Liver (tissue), 9 donors: Measurements from ENCODE around the gene RPA3. TPM values are rescaled to one million over a fixed set of nuclear protein-coding genes. Genes with fewer than 3 reads are reported as not detected.

Source experiments
- DNase-seq: peaks from one replicate; pipeline ENCODE4 v3.0.0-alpha.2; 2017; ENCODE audit warnings: low spot score
- H3K27ac ChIP-seq, 2 donors: one replicate each; pipeline ENCODE4 v1.7.0; 2013; ENCODE audit warnings: inconsistent platforms in 2 of 2, low read length in 2 of 2, control low read depth in 1 of 2, low read depth in 1 of 2, mild to moderate bottlenecking in 1 of 2
- H3K27me3 ChIP-seq, 4 donors: one replicate each; pipeline versions ENCODE4 v1.6.1 to v1.7.0; 2013; ENCODE audit warnings: low read length in 3 of 4, inconsistent platforms in 1 of 4, mild to moderate bottlenecking in 1 of 4, moderate library complexity in 1 of 4; ENCODE audit not compliant: control insufficient read depth in 4 of 4, insufficient read depth in 4 of 4
- H3K36me3 ChIP-seq, 4 donors: one replicate each; pipeline versions ENCODE4 v1.6.1 to v1.7.0; 2013; ENCODE audit warnings: low read length in 3 of 4, mild to moderate bottlenecking in 3 of 4, low read depth in 1 of 4, moderate library complexity in 1 of 4; ENCODE audit not compliant: control insufficient read depth in 4 of 4, insufficient read depth in 3 of 4
- H3K4me1 ChIP-seq, 4 donors: one replicate each; pipeline versions ENCODE4 v1.6.1 to v1.7.0; 2013; ENCODE audit warnings: low read length in 3 of 4, mild to moderate bottlenecking in 3 of 4, moderate library complexity in 1 of 4; ENCODE audit not compliant: control insufficient read depth in 4 of 4, insufficient read depth in 4 of 4
- H3K4me3 ChIP-seq, 3 donors: one replicate each; pipeline versions ENCODE4 v1.6.1 to v1.7.0; 2013; ENCODE audit warnings: low read length in 3 of 3, control low read depth in 1 of 3, low read depth in 1 of 3, mild to moderate bottlenecking in 1 of 3
- H3K9ac ChIP-seq, 2 donors: one replicate each; pipeline ENCODE4 v1.7.0; 2013; ENCODE audit warnings: low read length in 2 of 2, mild to moderate bottlenecking in 2 of 2, moderate library complexity in 2 of 2, control low read depth in 1 of 2, low read depth in 1 of 2
- H3K9me3 ChIP-seq, 4 donors: one replicate each; pipeline versions ENCODE4 v1.6.1 to v1.7.0; 2013; ENCODE audit warnings: low read length in 3 of 4; ENCODE audit not compliant: control insufficient read depth in 4 of 4
- EGR1 ChIP-seq, 2 donors: IDR thresholded peaks; 2 replicates each; pipeline ENCODE4 v1.6.1; 2016 to 2018; ENCODE audit warnings: antibody characterized with exemption in 2 of 2, low read depth in 2 of 2
- FOXA1 ChIP-seq: IDR thresholded peaks from 2 replicates; pipeline ENCODE4 v1.6.1; 2016; ENCODE audit warnings: antibody characterized with exemption
- FOXA2 ChIP-seq: IDR thresholded peaks from 2 replicates; pipeline ENCODE4 v1.6.1; 2016; ENCODE audit warnings: antibody characterized with exemption
- GABPA ChIP-seq, 2 donors: IDR thresholded peaks in 1 of 2; conservative IDR thresholded peaks in 1 of 2; 2 replicates each; pipeline ENCODE4 v1.6.1; 2016; ENCODE audit warnings: antibody characterized with exemption in 2 of 2, mild to moderate bottlenecking in 1 of 2, moderate library complexity in 1 of 2
- HNF4A ChIP-seq, 2 donors: conservative IDR thresholded peaks; 2 replicates each; pipeline ENCODE4 v1.6.1; 2016; ENCODE audit warnings: antibody characterized with exemption in 2 of 2, mild to moderate bottlenecking in 2 of 2
- HNF4G ChIP-seq: IDR thresholded peaks from 2 replicates; pipeline ENCODE4 v1.6.1; 2016; ENCODE audit warnings: antibody characterized with exemption
- JUND ChIP-seq, 2 donors: IDR thresholded peaks; 2 replicates each; pipeline ENCODE4 v1.6.1; 2016; ENCODE audit warnings: antibody characterized with exemption in 2 of 2
- NR2F2 ChIP-seq: IDR thresholded peaks from 2 replicates; pipeline ENCODE4 v1.6.1; 2016; ENCODE audit warnings: antibody characterized with exemption
- RAD21 ChIP-seq, 2 donors: IDR thresholded peaks; 2 replicates each; pipeline ENCODE4 v1.6.1; 2016; ENCODE audit warnings: antibody characterized with exemption in 2 of 2, mild to moderate bottlenecking in 2 of 2
- RXRA ChIP-seq, 2 donors: IDR thresholded peaks; 2 replicates each; pipeline ENCODE4 v1.6.1; 2017 to 2018; ENCODE audit warnings: antibody characterized with exemption in 2 of 2, mild to moderate bottlenecking in 1 of 2
- SP1 ChIP-seq: IDR thresholded peaks from 2 replicates; pipeline ENCODE4 v1.6.1; 2018; ENCODE audit warnings: antibody characterized with exemption, mild to moderate bottlenecking
- TAF1 ChIP-seq: conservative IDR thresholded peaks from 2 replicates; pipeline ENCODE4 v1.6.1; 2016; ENCODE audit warnings: antibody characterized with exemption, mild to moderate bottlenecking
- YY1 ChIP-seq: IDR thresholded peaks from 2 replicates; pipeline ENCODE4 v1.6.1; 2016; ENCODE audit warnings: antibody characterized with exemption, mild to moderate bottlenecking
- WGBS: extraction: QIAGEN DNeasy Blood & Tissue Kit; methylation state at CpG from one replicate; pipeline ENCODE4 v1.1.7; 2013; 5-methylcytosine and 5-hydroxymethylcytosine counted together
- polyA plus RNA-seq, 2 donors: library from polyadenylated mRNA; stranded (reverse) in 1 of 2; unstranded in 1 of 2; fragments of 200-250 nt in 1 of 2; fragments of >200 nt in 1 of 2; fragmentation: Nextera tagmentation in 1 of 2; extraction: Ambion mirVana in 1 of 2; gene quantifications; one replicate each; pipeline versions ENCODE4 v1.2.1 to v1.2.3, GENCODE V29; 2013 to 2015
- total RNA-seq, 2 donors: library from RNA; depleted of rRNA; stranded (reverse); fragments of >200 nt; gene quantifications; one replicate each; pipeline ENCODE4 v1.2.3, GENCODE V29; 2014
- TF ChIP-seq, protein P1 (sequence below): IDR thresholded peaks from 2 replicates; pipeline ENCODE4 v1.6.1; 2016; ENCODE audit warnings: antibody characterized with exemption
- TF ChIP-seq, protein P2 (sequence below): IDR thresholded peaks from 2 replicates; pipeline ENCODE4 v1.6.1; 2016; ENCODE audit warnings: antibody characterized with exemption
- TF ChIP-seq, protein P3 (sequence below): fragments of 150-350 bp; IDR thresholded peaks from 2 replicates; pipeline ENCODE4 v1.5.1; 2017; ENCODE audit warnings: improper control_type of control experiment, low read depth, low read length; ENCODE audit not compliant: missing input control
- TF ChIP-seq, protein P4 (sequence below): IDR thresholded peaks from 2 replicates; pipeline ENCODE4 v1.6.1; 2016; ENCODE audit warnings: antibody characterized with exemption, mild to moderate bottlenecking
- TF ChIP-seq, protein P5 (sequence below): IDR thresholded peaks from 2 replicates; pipeline ENCODE4 v1.6.1; 2016; ENCODE audit warnings: antibody characterized with exemption
- donor health status: healthy.
- donor health status: healthy.
- donor health status: healthy.
- donor health status: healthy.
- donor health status: healthy.

RPA3 gene
- total and polyA plus RNA-seq, 4 donors: 13.0 to 53.1 (median 18.6) TPM

DNA sequence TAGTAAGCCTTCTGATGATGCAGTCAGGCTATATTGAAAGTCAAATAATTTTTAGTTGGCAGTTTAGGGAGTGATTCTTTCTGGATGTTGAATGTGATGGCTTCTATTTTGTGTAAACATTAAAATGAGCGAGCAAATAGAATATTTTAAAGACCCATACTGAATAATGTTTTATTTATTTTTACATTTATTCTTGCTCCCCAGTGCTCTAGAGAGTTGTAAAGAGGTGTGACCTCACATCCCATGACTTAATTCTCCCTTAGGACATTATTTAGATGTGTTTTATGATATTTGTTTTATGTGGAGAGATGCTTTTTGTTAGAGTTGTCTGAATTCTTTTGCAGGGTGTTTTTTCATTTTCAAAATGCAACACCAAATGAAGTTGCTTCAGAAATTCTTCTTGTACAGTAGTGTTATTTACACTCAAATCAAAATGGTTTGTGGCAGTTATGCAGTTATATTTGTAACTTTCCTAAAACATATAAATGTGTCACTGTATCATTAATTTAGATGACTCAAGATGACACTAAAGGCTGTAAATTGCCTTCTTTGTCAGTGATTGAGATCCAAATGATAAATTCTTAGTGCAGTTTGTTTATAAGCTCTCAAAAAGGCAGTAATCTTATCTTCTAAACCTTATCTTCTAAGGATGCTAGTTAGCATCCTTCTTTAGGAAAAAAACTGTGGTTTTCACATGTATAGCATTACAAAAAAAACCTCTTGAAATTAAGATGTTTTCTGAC lies 65.4 kb downstream of the RPA3 start:
- H3K36me3 ChIP-seq: no peaks in the 10 kb centered on the region
- H3K9ac ChIP-seq: no peak overlapping the region
- H3K9me3 ChIP-seq: no peaks in the 10 kb centered on the region
- no peak overlapping the region for H3K27ac ChIP-seq
- 88% methylated on average over 1 of the region's 1 CpG for WGBS
- no peak for DNase-seq
- TF ChIP-seq, protein P1, sequence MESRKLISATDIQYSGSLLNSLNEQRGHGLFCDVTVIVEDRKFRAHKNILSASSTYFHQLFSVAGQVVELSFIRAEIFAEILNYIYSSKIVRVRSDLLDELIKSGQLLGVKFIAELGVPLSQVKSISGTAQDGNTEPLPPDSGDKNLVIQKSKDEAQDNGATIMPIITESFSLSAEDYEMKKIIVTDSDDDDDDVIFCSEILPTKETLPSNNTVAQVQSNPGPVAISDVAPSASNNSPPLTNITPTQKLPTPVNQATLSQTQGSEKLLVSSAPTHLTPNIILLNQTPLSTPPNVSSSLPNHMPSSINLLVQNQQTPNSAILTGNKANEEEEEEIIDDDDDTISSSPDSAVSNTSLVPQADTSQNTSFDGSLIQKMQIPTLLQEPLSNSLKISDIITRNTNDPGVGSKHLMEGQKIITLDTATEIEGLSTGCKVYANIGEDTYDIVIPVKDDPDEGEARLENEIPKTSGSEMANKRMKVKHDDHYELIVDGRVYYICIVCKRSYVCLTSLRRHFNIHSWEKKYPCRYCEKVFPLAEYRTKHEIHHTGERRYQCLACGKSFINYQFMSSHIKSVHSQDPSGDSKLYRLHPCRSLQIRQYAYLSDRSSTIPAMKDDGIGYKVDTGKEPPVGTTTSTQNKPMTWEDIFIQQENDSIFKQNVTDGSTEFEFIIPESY: no peak
- TF ChIP-seq RAD21 (IDR thresholded peaks at IDR 0.05) (no peak), RXRA (IDR thresholded peaks at IDR 0.05) (no peak), HNF4G (no peak), YY1 (no peak), JUND (IDR thresholded peaks at IDR 0.05) (no peak), SP1 (no peak), GABPA (IDR thresholded peaks at IDR 0.05 in 1 of 2, conservative IDR thresholded peaks at IDR 0.05 in 1 of 2) (no peak), TAF1 (no peak), EGR1 (IDR thresholded peaks at IDR 0.05; ENCODE audit: low read depth in 2 of 2) (no peak), NR2F2 (no peak), HNF4A (conservative IDR thresholded peaks at IDR 0.05) (no peak), FOXA2 (no peak), FOXA1 (no peak)
- TF ChIP-seq, protein P2, sequence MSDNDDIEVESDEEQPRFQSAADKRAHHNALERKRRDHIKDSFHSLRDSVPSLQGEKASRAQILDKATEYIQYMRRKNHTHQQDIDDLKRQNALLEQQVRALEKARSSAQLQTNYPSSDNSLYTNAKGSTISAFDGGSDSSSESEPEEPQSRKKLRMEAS: no peak
- TF ChIP-seq, protein P3, sequence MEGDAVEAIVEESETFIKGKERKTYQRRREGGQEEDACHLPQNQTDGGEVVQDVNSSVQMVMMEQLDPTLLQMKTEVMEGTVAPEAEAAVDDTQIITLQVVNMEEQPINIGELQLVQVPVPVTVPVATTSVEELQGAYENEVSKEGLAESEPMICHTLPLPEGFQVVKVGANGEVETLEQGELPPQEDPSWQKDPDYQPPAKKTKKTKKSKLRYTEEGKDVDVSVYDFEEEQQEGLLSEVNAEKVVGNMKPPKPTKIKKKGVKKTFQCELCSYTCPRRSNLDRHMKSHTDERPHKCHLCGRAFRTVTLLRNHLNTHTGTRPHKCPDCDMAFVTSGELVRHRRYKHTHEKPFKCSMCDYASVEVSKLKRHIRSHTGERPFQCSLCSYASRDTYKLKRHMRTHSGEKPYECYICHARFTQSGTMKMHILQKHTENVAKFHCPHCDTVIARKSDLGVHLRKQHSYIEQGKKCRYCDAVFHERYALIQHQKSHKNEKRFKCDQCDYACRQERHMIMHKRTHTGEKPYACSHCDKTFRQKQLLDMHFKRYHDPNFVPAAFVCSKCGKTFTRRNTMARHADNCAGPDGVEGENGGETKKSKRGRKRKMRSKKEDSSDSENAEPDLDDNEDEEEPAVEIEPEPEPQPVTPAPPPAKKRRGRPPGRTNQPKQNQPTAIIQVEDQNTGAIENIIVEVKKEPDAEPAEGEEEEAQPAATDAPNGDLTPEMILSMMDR: no peak
- TF ChIP-seq, protein P4, sequence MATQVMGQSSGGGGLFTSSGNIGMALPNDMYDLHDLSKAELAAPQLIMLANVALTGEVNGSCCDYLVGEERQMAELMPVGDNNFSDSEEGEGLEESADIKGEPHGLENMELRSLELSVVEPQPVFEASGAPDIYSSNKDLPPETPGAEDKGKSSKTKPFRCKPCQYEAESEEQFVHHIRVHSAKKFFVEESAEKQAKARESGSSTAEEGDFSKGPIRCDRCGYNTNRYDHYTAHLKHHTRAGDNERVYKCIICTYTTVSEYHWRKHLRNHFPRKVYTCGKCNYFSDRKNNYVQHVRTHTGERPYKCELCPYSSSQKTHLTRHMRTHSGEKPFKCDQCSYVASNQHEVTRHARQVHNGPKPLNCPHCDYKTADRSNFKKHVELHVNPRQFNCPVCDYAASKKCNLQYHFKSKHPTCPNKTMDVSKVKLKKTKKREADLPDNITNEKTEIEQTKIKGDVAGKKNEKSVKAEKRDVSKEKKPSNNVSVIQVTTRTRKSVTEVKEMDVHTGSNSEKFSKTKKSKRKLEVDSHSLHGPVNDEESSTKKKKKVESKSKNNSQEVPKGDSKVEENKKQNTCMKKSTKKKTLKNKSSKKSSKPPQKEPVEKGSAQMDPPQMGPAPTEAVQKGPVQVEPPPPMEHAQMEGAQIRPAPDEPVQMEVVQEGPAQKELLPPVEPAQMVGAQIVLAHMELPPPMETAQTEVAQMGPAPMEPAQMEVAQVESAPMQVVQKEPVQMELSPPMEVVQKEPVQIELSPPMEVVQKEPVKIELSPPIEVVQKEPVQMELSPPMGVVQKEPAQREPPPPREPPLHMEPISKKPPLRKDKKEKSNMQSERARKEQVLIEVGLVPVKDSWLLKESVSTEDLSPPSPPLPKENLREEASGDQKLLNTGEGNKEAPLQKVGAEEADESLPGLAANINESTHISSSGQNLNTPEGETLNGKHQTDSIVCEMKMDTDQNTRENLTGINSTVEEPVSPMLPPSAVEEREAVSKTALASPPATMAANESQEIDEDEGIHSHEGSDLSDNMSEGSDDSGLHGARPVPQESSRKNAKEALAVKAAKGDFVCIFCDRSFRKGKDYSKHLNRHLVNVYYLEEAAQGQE: no peak
- TF ChIP-seq, protein P5, sequence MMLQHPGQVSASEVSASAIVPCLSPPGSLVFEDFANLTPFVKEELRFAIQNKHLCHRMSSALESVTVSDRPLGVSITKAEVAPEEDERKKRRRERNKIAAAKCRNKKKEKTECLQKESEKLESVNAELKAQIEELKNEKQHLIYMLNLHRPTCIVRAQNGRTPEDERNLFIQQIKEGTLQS: no peak
- no peak overlapping the region for H3K4me3 ChIP-seq
- peaks cover 0 to 3% (median 0%) of the 10 kb centered on the region in 4 donors for H3K4me1 ChIP-seq
- H3K27me3 ChIP-seq: no peaks in the 10 kb centered on the region
